ENCODE measurements around the gene RIN3. TPM values are rescaled to one million over a fixed set of nuclear protein-coding genes. Genes with fewer than 3 reads are reported as not detected.

Gene RIN3
- total and polyA plus RNA-seq, 2 donors (not counting 3 experiments of a cell fraction or from before 2014, with no cell fraction given) = 5.1 to 20.8 TPM

- BruUV-seq (replicated peaks) = no TSS peak
- Histone ChIP-seq H3K9ac (replicated peaks; ENCODE audit: extremely low read depth, insufficient read depth, low read length) (no peak overlapping the region), H3K9me3 (replicated peaks; ENCODE audit: control insufficient read depth, insufficient read depth, low read length) (no peaks in the 10 kb centered on the region), H3K4me3 (replicated peaks in 1 of 3; ENCODE audit: insufficient read depth in 1 of 3, low read depth in 1 of 3, low read length in 3 of 3) (no peak overlapping the region), H4K20me1 (replicated peaks; ENCODE audit: control insufficient read depth, extremely low read depth, insufficient read depth, low read length) (no peaks in the 10 kb centered on the region), H3K36me3 (ENCODE audit: control insufficient read depth in 2 of 2, extremely low read depth in 1 of 2, insufficient read depth in 2 of 2, low read length in 2 of 2) (no peaks in the 10 kb centered on the region), H2AFZ (ENCODE audit: low read depth, low read length) (no peak overlapping the region), H3K27ac (ENCODE audit: insufficient read depth, low read depth, low read length) (no peak overlapping the region), H3K79me2 (ENCODE audit: control insufficient read depth, insufficient read depth, low read length) (no peaks in the 10 kb centered on the region), H3K27me3 (ENCODE audit: control insufficient read depth in 2 of 2, insufficient read depth in 2 of 2, low read length in 2 of 2) (no peaks in the 10 kb centered on the region), H3K4me2 (ENCODE audit: insufficient read depth, low read length) (no peak overlapping the region), H3K4me1 (ENCODE audit: control insufficient read depth, extremely low read depth, insufficient read depth, low read length) (no peaks in the 10 kb centered on the region), H3K9me1 (replicated peaks; ENCODE audit: control insufficient read depth, extremely low read depth, insufficient read depth, low read length) (no peaks in the 10 kb centered on the region)
- ChIA-PET POLR2A (no interaction called here), CTCF (no interaction called here)
- dilution Hi-C loops (cut with MboI; ENCODE audit: extremely low pct_ligation_motif_present, low sequenced_read_pairs) (no loop called here), intact Hi-C loops (cut with micrococcal nuclease) (no loop called here)
- no peak for FAIRE-seq
- TF ChIP-seq MYC (IDR thresholded peaks at IDR 0.05; ENCODE audit: low read depth, low read length) (no peak), CTCF (IDR thresholded peaks at IDR 0.05; ENCODE audit: extremely low read depth in 1 of 2, insufficient read depth in 1 of 2, low read depth in 1 of 2, low read length in 2 of 2) (no peak), POLR2A (IDR thresholded peaks at IDR 0.05; ENCODE audit: low read depth, low read length) (no peak), GATA2 (IDR thresholded peaks at IDR 0.05; ENCODE audit: insufficient read depth, insufficient read length, low read depth, low read length) (no peak), FOS (IDR thresholded peaks at IDR 0.05; ENCODE audit: borderline replicate concordance, insufficient read depth, low read length) (no peak), MAX (IDR thresholded peaks at IDR 0.05; ENCODE audit: insufficient read depth, insufficient read length) (no peak), POLR2AphosphoS5 (IDR thresholded peaks at IDR 0.05; ENCODE audit: insufficient read depth, low read depth, low read length) (no peak), EZH2 (IDR thresholded peaks at IDR 0.05; ENCODE audit: borderline replicate concordance, low read depth, low read length, severe bottlenecking) (no peak), JUN (IDR thresholded peaks at IDR 0.05; ENCODE audit: borderline replicate concordance, insufficient read depth, insufficient read length, low read depth) (no peak)
- no peak for DNase-seq (ENCODE audit: low read depth, low spot score)
Observed at GRCh38 chr14:92627707-92628215, 114.2 kb downstream of the RIN3 start.
